ENCODE results near the gene MEX3B.
"Not testable (repeated sequence)": the region's sequence is repeated elsewhere in the genome, so short reads cannot be mapped to it uniquely, and the experiment has no call there.

MEX3B gene

GRCh38 chr15:81995081-81995480 lies 50.7 kb downstream of the MEX3B start:
- DNase-seq, result not testable (repeated sequence)

- DNase-seq, result no peak
Measured at GRCh38 chr15:81992523-81992922, 53.3 kb downstream of the MEX3B start.
